Esophagus (tissue), 2 donors: ENCODE data around the gene NPAP1. TPM values are rescaled to one million over a fixed set of nuclear protein-coding genes. Genes with fewer than 3 reads are reported as not detected.
"Not testable (repeated sequence)": the region's sequence is repeated elsewhere in the genome, so short reads cannot be mapped to it uniquely, and the experiment has no call there.

Experiments
- H3K27ac ChIP-seq, 2 donors: one replicate each; pipeline ENCODE4 v1.5.1; 2013; ENCODE audit warnings: low read depth in 2 of 2, mild to moderate bottlenecking in 2 of 2, inconsistent platforms in 1 of 2, low read length in 1 of 2, moderate library complexity in 1 of 2
- H3K27me3 ChIP-seq, 2 donors: one replicate each; pipeline ENCODE4 v1.6.1; 2013; ENCODE audit warnings: low read length in 2 of 2, control low read depth in 1 of 2, mild to moderate bottlenecking in 1 of 2; ENCODE audit not compliant: insufficient read depth in 2 of 2, control insufficient read depth in 1 of 2
- H3K36me3 ChIP-seq, 2 donors: one replicate each; pipeline ENCODE4 v1.6.1; 2013; ENCODE audit warnings: low read length in 1 of 2; ENCODE audit not compliant: control insufficient read depth in 2 of 2, insufficient read depth in 2 of 2
- H3K4me1 ChIP-seq, 2 donors: one replicate each; pipeline ENCODE4 v1.6.1; 2013; ENCODE audit warnings: low read length in 1 of 2; ENCODE audit not compliant: control insufficient read depth in 2 of 2, insufficient read depth in 2 of 2
- H3K4me3 ChIP-seq, 2 donors: one replicate each; pipeline ENCODE4 v1.5.1; 2013; ENCODE audit warnings: low read length in 2 of 2, mild to moderate bottlenecking in 2 of 2, low read depth in 1 of 2, moderate library complexity in 1 of 2
- H3K9me3 ChIP-seq, 2 donors: one replicate each; pipeline ENCODE4 v1.6.1; 2013; ENCODE audit warnings: mild to moderate bottlenecking in 2 of 2, low read depth in 1 of 2, low read length in 1 of 2, moderate library complexity in 1 of 2; ENCODE audit not compliant: control insufficient read depth in 2 of 2, insufficient read depth in 1 of 2
- WGBS, 2 donors: extraction: QIAGEN DNeasy Blood & Tissue Kit; methylation state at CpG; one replicate each; pipeline ENCODE4 v1.1.7; 2013; 5-methylcytosine and 5-hydroxymethylcytosine counted together
- polyA plus RNA-seq, 2 donors: library from polyadenylated mRNA; stranded (reverse); fragments of 200-250 nt; gene quantifications; one replicate each; pipeline ENCODE4 v1.2.3, GENCODE V29; 2013
- donor health status: healthy with polysubstance abuse.
- donor health status: Bipolar disorder and iron deficiency.

The NPAP1 gene
- polyA plus RNA-seq: under 1 TPM; under 0.01 TPM

- H3K4me1 ChIP-seq: no peaks in the 10 kb centered on the region
- H3K4me3 ChIP-seq: no peak within 1 kb of the TSS
- peaks cover 3 to 17% of the 10 kb centered on the region in 2 donors for H3K9me3 ChIP-seq
- no peak within 1 kb of the TSS for H3K27ac ChIP-seq
- no peaks in the 10 kb centered on the region for H3K27me3 ChIP-seq
- WGBS, 2 donors: 92 to 94% methylated on average over 62 of the region's 62 CpGs
- no peaks in the 10 kb centered on the region for H3K36me3 ChIP-seq
These were observed at the start of gene NPAP1 for GRCh38 chr15:24675332-24676144. TSS of gene NPAP1 (plus strand) at chr15:24675775. CDS start at chr15:24675868, 93 bp downstream.

GRCh38 chr15:24627443-24627842 lies 48.1 kb upstream of the NPAP1 start:
- H3K4me1 ChIP-seq: no peaks in the 10 kb centered on the region
- H3K36me3 ChIP-seq: no peaks in the 10 kb centered on the region
- no peak overlapping the region for H3K27ac ChIP-seq
- H3K4me3 ChIP-seq: no peak overlapping the region
- WGBS, 2 donors: 47 to 51% methylated on average over 3 of the region's 3 CpGs
- peaks cover 2 to 3% of the 10 kb centered on the region in 2 donors for H3K9me3 ChIP-seq
- no peaks in the 10 kb centered on the region for H3K27me3 ChIP-seq

- WGBS, 2 donors: 84 to 86% methylated on average over 4 of the region's 4 CpGs
- H3K36me3 ChIP-seq: no peaks in the 10 kb centered on the region
- no peaks in the 10 kb centered on the region for H3K4me1 ChIP-seq
- H3K9me3 ChIP-seq: peaks cover 2 to 3% of the 10 kb centered on the region in 2 donors
- no peak overlapping the region for H3K27ac ChIP-seq
- H3K27me3 ChIP-seq: no peaks in the 10 kb centered on the region
- no peak overlapping the region for H3K4me3 ChIP-seq
These were observed 42.5 kb upstream of the NPAP1 start for GRCh38 chr15:24633082-24633481.

GRCh38 chr15:24639412-24639811 lies 36.2 kb upstream of the NPAP1 start:
- not testable (repeated sequence) for H3K4me3 ChIP-seq, H3K27ac ChIP-seq, H3K4me1 ChIP-seq, H3K36me3 ChIP-seq, H3K27me3 ChIP-seq, H3K9me3 ChIP-seq
- 82 to 83% methylated on average over 11 of the region's 11 CpGs for WGBS, 2 donors

DNA sequence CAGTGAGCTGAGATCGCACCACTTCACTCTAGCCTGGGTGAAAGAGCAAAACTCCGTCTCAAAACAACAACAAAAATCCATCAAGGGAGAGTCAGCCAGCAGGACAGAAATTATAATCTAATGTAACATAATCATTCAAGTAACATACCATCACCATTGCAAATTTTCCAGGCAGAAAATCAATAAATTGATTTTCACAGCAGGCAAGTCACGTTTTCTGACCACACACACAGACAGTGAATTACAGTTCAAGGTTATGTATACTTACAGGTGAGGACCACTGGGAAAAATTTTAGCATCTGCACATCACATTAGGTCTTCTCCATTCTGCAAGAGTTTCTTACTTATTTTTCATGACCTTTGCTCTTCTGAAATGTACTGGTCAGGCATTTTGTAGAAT lies 29.9 kb upstream of the NPAP1 start:
- peaks cover 0 to 4% of the 10 kb centered on the region in 2 donors for H3K9me3 ChIP-seq
- no peaks in the 10 kb centered on the region for H3K27me3 ChIP-seq
- 66 to 69% methylated on average over 3 of the region's 3 CpGs for WGBS, 2 donors
- no peaks in the 10 kb centered on the region for H3K36me3 ChIP-seq
- no peak overlapping the region for H3K27ac ChIP-seq
- no peak overlapping the region for H3K4me3 ChIP-seq
- H3K4me1 ChIP-seq: no peaks in the 10 kb centered on the region

DNA sequence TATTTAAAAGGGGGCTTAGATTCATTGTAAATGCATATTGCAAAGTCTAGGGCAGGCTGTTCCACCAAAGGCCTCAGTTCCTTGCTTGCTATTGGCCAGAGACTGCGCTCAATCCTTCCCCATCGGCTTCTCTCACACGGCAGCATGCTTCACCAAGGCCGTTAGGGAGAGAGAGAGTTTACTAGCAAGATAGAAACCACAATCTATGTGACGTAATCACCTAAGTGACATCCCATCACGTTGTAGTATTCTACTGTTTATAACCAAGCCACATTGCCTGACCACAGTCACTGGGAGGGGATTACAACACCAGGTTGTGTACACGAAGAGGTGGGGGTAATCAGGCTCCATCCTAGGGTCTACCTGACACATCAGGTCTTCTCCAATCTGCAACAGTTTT lies 16.0 kb upstream of the NPAP1 start:
- Histone ChIP-seq H3K9me3 (peaks cover 0 to 3% of the 10 kb centered on the region in 2 donors), H3K4me1 (no peaks in the 10 kb centered on the region), H3K36me3 (no peaks in the 10 kb centered on the region), H3K27me3 (no peaks in the 10 kb centered on the region), H3K4me3 (no peak overlapping the region), H3K27ac (no peak overlapping the region)
- WGBS, 2 donors: 64 to 66% methylated on average over 7 of the region's 7 CpGs

DNA sequence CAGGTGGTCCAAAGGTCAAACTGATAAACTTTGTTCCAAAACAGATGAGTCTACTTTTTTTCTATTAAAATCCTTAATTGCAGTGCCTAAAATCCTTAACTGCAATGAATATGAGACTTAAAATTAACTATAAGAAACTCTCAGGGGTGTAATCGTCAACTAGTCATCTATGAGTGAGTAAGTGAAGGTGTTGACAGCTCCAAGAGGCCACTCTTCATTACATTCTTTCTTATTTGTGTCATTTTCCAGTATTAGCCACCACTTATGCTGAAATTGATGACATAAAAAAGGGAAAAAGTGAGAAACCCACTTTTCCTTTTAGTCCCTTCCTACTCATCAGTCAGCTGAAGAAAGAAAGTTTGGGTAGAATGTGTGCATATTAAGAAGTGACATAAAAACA lies 12.6 kb upstream of the NPAP1 start:
- Histone ChIP-seq H3K36me3 (no peaks in the 10 kb centered on the region), H3K4me3 (no peak overlapping the region), H3K27ac (no peak overlapping the region), H3K4me1 (no peaks in the 10 kb centered on the region), H3K9me3 (peaks cover 0 to 3% of the 10 kb centered on the region in 2 donors), H3K27me3 (no peaks in the 10 kb centered on the region)
- WGBS, 2 donors: 45 to 58% methylated on average over 1 of the region's 1 CpG

DNA sequence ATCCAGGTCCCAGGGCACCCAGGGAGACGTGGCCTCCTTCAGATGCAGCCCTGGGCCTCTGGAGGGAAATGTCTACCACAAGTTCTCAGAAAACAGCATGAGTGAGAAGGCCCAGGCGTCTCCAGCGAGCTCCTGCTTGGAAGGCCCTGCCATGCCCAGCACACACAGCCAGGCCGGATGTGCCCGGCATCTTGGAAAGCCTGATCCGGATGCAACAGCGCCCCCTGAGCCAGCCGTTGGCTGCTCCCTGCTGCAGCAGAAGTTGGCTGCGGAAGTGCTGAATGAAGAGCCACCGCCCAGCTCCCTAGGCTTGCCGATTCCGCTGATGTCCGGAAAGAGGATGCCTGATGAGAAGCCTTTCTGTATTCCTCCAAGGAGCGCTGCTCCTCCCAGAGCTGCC lies 856 bp downstream of the NPAP1 start:
- Histone ChIP-seq H3K27ac (no peak overlapping the region), H3K9me3 (peaks cover 3 to 17% of the 10 kb centered on the region in 2 donors), H3K36me3 (no peaks in the 10 kb centered on the region), H3K27me3 (no peaks in the 10 kb centered on the region), H3K4me1 (no peaks in the 10 kb centered on the region), H3K4me3 (no peak overlapping the region)
- 89 to 90% methylated on average over 14 of the region's 14 CpGs for WGBS, 2 donors

DNA sequence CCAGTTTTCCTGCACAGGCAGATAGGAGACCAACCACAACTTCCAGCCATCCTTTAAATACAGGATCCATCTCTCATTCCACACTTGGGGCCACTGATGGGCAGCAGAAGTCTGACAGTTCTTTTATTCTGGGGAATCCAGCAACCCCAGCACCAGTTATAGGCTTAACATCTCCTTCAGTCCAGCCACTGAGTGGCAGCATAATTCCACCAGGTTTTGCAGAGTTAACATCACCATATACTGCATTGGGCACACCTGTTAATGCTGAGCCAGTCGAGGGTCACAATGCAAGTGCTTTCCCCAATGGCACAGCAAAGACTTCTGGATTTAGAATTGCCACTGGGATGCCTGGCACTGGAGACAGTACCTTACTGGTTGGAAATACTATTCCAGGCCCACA lies 2.9 kb downstream of the NPAP1 start:
- H3K27me3 ChIP-seq: no peaks in the 10 kb centered on the region
- 44 to 50% methylated on average over 1 of the region's 1 CpG for WGBS, 2 donors
- no peaks in the 10 kb centered on the region for H3K4me1 ChIP-seq
- no peak overlapping the region for H3K27ac ChIP-seq
- no peaks in the 10 kb centered on the region for H3K36me3 ChIP-seq
- H3K4me3 ChIP-seq: no peak overlapping the region
- H3K9me3 ChIP-seq: peaks cover 3 to 17% of the 10 kb centered on the region in 2 donors

GRCh38 chr15:24682002-24682401 lies 6.4 kb downstream of the NPAP1 start:
- no peak overlapping the region for H3K27ac ChIP-seq
- H3K36me3 ChIP-seq: no peaks in the 10 kb centered on the region
- no peak overlapping the region for H3K4me3 ChIP-seq
- WGBS, 2 donors: 65 to 67% methylated on average over 3 of the region's 3 CpGs
- H3K4me1 ChIP-seq: no peaks in the 10 kb centered on the region
- no peaks in the 10 kb centered on the region for H3K27me3 ChIP-seq
- peaks cover 0 to 9% of the 10 kb centered on the region in 2 donors for H3K9me3 ChIP-seq
